HCEC 1CT (cell line): ENCODE measurements around the gene AQP5.

ENCODE experiments used
- DNase-seq: peaks from one replicate; pipeline ENCODE4 v3.0.0-alpha.2; 2017

AQP5 gene

GRCh38 chr12:49951411-49952240 is 10.0 kb upstream of the AQP5 start:
- DNase-seq, result no peak

GRCh38 chr12:49952391-49953055 is 9.1 kb upstream of the AQP5 start:
- no peak for DNase-seq

GRCh38 chr12:49953151-49953550 is 8.5 kb upstream of the AQP5 start:
- DNase-seq, result no peak

GRCh38 chr12:49953961-49954846 is 7.5 kb upstream of the AQP5 start:
- no peak for DNase-seq

- DNase-seq, result no peak
These were observed 6.5 kb upstream of the AQP5 start for GRCh38 chr12:49954863-49955830.

- DNase-seq, result no peak
These were observed 5.6 kb upstream of the AQP5 start for GRCh38 chr12:49955899-49956662.

GRCh38 chr12:49956663-49957569 is 4.8 kb upstream of the AQP5 start:
- no peak for DNase-seq

- DNase-seq, result no peak
These were observed 4.1 kb upstream of the AQP5 start for GRCh38 chr12:49957570-49957967.

- no peak for DNase-seq
These were observed 1.8 kb upstream of the AQP5 start for GRCh38 chr12:49959685-49960473.

- no peak for DNase-seq
These were observed 1.1 kb upstream of the AQP5 start for GRCh38 chr12:49960474-49961110.

- DNase-seq, result no peak
These were observed 507 bp downstream of the AQP5 start for GRCh38 chr12:49961993-49962764.

GRCh38 chr12:49962861-49963765 is 1.4 kb downstream of the AQP5 start:
- DNase-seq, result no peak

- no peak for DNase-seq
These were observed 2.5 kb downstream of the AQP5 start for GRCh38 chr12:49963976-49964815.

GRCh38 chr12:49964849-49965624 is 3.4 kb downstream of the AQP5 start:
- no peak for DNase-seq

- no peak for DNase-seq
These were observed 4.2 kb downstream of the AQP5 start for GRCh38 chr12:49965836-49966235.
